ENCODE data around the gene AK5. TPM values are rescaled to one million over a fixed set of nuclear protein-coding genes. Genes with fewer than 3 reads are reported as not detected.

Gene AK5
- total and polyA plus RNA-seq, 3 experiments from 2014 or later: 0.46 to 3.4 (median 1.1) TPM

DNA sequence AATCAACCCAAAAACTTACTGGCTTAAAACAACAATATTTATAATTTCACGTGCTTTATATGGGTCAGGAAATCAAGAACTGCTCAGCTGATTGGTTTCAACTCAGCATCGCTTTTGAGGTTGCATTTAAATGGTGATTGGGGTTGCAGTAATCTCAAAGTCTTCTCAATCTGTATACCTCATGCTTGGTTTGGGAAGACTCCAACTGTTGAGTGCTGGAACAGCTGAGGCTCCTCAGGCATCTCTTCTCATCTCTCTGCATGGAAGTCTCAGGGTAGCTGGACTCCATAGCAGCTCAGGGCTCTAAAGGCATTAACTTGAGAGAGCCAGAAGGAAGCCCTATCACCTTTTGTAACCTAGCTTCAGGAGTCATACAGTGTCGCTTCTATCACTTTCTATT lies 35.1 kb downstream of the AK5 start:
- peaks cover 0 to 7% (median 3%) of the 10 kb centered on the region in 3 donors for H3K36me3 Mint-ChIP-seq
- no peak overlapping the region for H3K27ac Mint-ChIP-seq
- H3K9me3 ChIP-seq (ENCODE audit: low read length): no peaks in the 10 kb centered on the region
- no peak overlapping the region for H3K4me3 ChIP-seq (ENCODE audit: low read length)
- H3K4me1 ChIP-seq (ENCODE audit: insufficient read depth, low read length): peaks cover 9% of the 10 kb centered on the region
- peaks cover 3 to 6% (median 4%) of the 10 kb centered on the region in 3 donors for H3K4me1 Mint-ChIP-seq
- H3K27me3 Mint-ChIP-seq: peaks cover 8 to 24% of the 10 kb centered on the region in 2 donors
- no peaks in the 10 kb centered on the region for H3K27me3 ChIP-seq (ENCODE audit: insufficient read depth, low read length, poor library complexity, severe bottlenecking)
- POLR2A ChIA-PET: no interaction called here
- CTCF ChIA-PET: no interaction called here
- no peaks in the 10 kb centered on the region for H3K36me3 ChIP-seq (ENCODE audit: insufficient read depth, low read length)
- no peak overlapping the region for H3K4me3 Mint-ChIP-seq
- no peak for DNase-seq
- H3K27ac ChIP-seq (ENCODE audit: low read depth, low read length): no peak overlapping the region
- peaks cover 0 to 1% (median 0%) of the 10 kb centered on the region in 5 donors for H3K9me3 Mint-ChIP-seq

DNA sequence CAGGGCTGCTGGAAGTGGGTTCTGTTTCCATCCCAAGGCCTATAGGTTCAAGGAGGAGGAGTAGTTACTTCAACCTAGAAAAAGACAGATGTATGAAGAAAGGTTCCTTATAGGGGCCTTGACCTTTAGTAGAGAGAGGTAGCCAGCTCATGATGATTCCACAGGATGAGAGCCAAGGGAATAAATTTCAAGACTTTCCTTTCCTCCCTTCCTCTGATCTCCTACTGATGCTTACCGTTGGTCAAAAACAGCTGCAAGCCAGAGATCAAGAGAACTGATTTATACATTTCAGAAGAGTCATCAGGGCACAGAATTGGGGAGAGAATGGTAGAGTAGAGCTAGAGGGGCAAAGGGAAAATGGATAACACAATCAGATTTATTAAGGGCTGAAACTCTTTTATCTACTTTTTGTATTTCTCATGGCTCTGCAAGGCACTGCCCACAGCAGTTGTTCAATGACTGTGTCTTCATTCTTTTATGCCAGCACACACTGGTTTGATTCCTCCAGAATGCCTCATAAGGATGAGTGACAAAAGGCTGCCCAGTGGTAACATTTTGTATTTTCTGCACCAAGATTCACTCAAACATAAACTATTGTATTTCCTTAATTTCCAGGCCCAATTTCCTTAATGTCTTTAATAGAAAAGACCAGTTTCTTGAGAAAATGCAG lies 37.4 kb downstream of the AK5 start:
- CTCF ChIA-PET: no interaction called here
- no peaks in the 10 kb centered on the region for H3K36me3 ChIP-seq (ENCODE audit: insufficient read depth, low read length)
- peaks cover 0 to 4% (median 0%) of the 10 kb centered on the region in 3 donors for H3K4me1 Mint-ChIP-seq
- H3K4me1 ChIP-seq (ENCODE audit: insufficient read depth, low read length): no peaks in the 10 kb centered on the region
- no peaks in the 10 kb centered on the region for H3K27me3 ChIP-seq (ENCODE audit: insufficient read depth, low read length, poor library complexity, severe bottlenecking)
- DNase-seq: no peak
- H3K36me3 Mint-ChIP-seq: peaks cover 0 to 7% (median 3%) of the 10 kb centered on the region in 3 donors
- H3K27me3 Mint-ChIP-seq: peaks cover 8 to 22% of the 10 kb centered on the region in 2 donors
- POLR2A ChIA-PET: no interaction called here
- peaks cover 0 to 1% (median 0%) of the 10 kb centered on the region in 5 donors for H3K9me3 Mint-ChIP-seq
- no peaks in the 10 kb centered on the region for H3K9me3 ChIP-seq (ENCODE audit: low read length)
- no peak overlapping the region for H3K27ac Mint-ChIP-seq
- H3K27ac ChIP-seq (ENCODE audit: low read depth, low read length): no peak overlapping the region
- H3K4me3 Mint-ChIP-seq: no peak overlapping the region
- no peak overlapping the region for H3K4me3 ChIP-seq (ENCODE audit: low read length)

DNA sequence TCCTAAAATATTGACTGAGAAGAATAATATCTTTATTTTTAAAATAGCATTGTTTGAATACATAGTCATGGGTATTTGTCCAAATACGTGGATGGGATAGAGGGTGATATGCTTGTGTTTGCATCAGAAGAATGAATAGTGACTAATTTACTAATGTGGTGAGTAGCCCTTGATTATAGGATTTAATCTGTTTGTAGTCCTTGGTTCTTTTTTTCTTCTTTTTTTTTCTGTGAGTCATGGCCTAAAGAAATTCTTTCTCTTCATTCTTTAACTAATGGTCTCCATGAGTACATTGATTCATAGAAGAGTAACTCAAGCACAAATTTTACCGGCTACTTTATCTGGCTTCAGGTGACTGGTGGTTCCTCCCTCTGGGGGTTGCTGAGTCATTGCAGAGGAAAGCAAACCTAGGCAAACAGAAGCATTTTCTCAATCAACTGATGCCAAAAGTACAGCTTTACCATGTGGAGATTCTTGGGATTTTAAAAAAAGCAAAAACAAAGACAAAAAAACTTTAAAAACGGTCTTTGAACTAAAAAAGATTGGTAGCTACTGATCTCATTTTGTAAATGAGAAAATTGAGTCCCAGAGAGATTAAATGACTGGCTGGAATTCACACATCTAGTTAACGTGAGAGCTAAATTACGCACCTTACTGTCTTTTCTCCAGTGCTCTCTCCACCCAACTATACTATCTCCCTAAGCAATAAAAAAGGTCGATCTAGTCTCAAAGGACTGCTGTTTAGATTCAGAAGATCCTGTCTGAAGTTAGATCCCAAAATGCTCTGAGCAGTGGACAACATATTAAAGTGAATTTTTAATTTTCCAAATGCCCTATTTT lies 40.5 kb downstream of the AK5 start:
- peaks cover 0 to 1% (median 0%) of the 10 kb centered on the region in 5 donors for H3K9me3 Mint-ChIP-seq
- Histone ChIP-seq H3K36me3 (ENCODE audit: insufficient read depth, low read length) (no peaks in the 10 kb centered on the region), H3K4me3 (ENCODE audit: low read length) (no peak overlapping the region), H3K27ac (ENCODE audit: low read depth, low read length) (no peak overlapping the region), H3K4me1 (ENCODE audit: insufficient read depth, low read length) (no peaks in the 10 kb centered on the region), H3K27me3 (ENCODE audit: insufficient read depth, low read length, poor library complexity, severe bottlenecking) (no peaks in the 10 kb centered on the region), H3K9me3 (ENCODE audit: low read length) (no peaks in the 10 kb centered on the region)
- POLR2A ChIA-PET: no interaction called here
- peaks cover 0 to 3% (median 3%) of the 10 kb centered on the region in 3 donors for H3K36me3 Mint-ChIP-seq
- peaks cover 8 to 27% of the 10 kb centered on the region in 2 donors for H3K27me3 Mint-ChIP-seq
- H3K4me3 Mint-ChIP-seq: no peak overlapping the region
- DNase-seq: no peak
- H3K4me1 Mint-ChIP-seq: peaks cover 0 to 4% (median 0%) of the 10 kb centered on the region in 3 donors
- no peak overlapping the region for H3K27ac Mint-ChIP-seq
- CTCF ChIA-PET: no interaction called here

DNA sequence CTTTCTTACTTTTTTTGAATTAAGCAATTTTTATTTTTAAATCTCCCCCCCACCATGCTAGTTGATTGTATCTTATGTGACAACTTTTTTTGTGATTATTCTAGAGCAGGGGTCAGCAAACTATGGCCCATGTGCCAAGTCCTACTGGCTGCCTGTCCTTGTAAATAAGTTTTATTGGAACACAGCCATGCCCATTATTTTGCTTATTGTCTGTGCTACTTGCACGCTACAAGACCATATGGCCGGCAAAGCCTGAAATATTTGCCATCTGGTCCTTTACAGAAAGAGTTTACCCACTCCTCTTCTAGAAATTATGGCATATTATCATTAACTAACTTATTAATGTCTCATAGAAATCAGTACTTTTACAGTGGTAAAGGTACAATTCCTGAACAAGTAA lies 51.7 kb downstream of the AK5 start:
- H3K27ac ChIP-seq (ENCODE audit: low read depth, low read length): no peak overlapping the region
- no peaks in the 10 kb centered on the region for H3K9me3 ChIP-seq (ENCODE audit: low read length)
- peak overlapping the region in 1 of 8 donors; percentile 73 for H3K27ac Mint-ChIP-seq
- peaks cover 0 to 13% (median 6%) of the 10 kb centered on the region in 5 donors for H3K9me3 Mint-ChIP-seq
- no peak overlapping the region for H3K4me3 Mint-ChIP-seq
- no peak for DNase-seq
- no peaks in the 10 kb centered on the region for H3K27me3 ChIP-seq (ENCODE audit: insufficient read depth, low read length, poor library complexity, severe bottlenecking)
- H3K4me1 Mint-ChIP-seq: peaks cover 4 to 5% (median 4%) of the 10 kb centered on the region in 3 donors
- CTCF ChIA-PET: no interaction called here
- POLR2A ChIA-PET: no interaction called here
- H3K27me3 Mint-ChIP-seq: peaks cover 6 to 12% of the 10 kb centered on the region in 2 donors
- no peak overlapping the region for H3K4me3 ChIP-seq (ENCODE audit: low read length)
- no peaks in the 10 kb centered on the region for H3K36me3 ChIP-seq (ENCODE audit: insufficient read depth, low read length)
- H3K36me3 Mint-ChIP-seq: peaks cover 0 to 16% (median 0%) of the 10 kb centered on the region in 3 donors
- H3K4me1 ChIP-seq (ENCODE audit: insufficient read depth, low read length): peaks cover 4% of the 10 kb centered on the region

DNA sequence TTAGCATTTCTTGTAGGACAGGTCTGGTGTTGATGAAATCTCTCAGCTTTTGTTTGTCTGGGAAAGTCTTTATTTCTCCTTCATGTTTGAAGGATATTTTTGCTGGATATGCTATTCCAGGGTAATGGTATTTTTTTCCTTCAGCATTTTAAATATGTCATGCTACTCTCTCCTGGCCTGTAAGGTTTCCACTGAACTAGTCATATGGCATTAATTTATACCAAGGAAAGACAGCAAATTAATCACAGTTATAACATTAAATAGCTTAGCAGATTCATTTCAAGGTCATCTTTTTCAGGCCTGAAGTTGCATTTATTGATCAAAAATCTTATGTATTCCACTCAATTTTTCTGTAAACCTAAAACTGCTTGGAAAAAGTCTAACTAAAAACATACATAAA lies 54.9 kb downstream of the AK5 start:
- Histone ChIP-seq H3K27ac (ENCODE audit: low read depth, low read length) (no peak overlapping the region), H3K4me1 (ENCODE audit: insufficient read depth, low read length) (no peaks in the 10 kb centered on the region), H3K36me3 (ENCODE audit: insufficient read depth, low read length) (no peaks in the 10 kb centered on the region), H3K4me3 (ENCODE audit: low read length) (no peak overlapping the region), H3K9me3 (ENCODE audit: low read length) (no peaks in the 10 kb centered on the region), H3K27me3 (ENCODE audit: insufficient read depth, low read length, poor library complexity, severe bottlenecking) (no peaks in the 10 kb centered on the region)
- H3K36me3 Mint-ChIP-seq: peaks cover 0 to 16% (median 3%) of the 10 kb centered on the region in 3 donors
- no peak overlapping the region for H3K27ac Mint-ChIP-seq
- H3K27me3 Mint-ChIP-seq: peaks cover 6 to 8% of the 10 kb centered on the region in 2 donors
- DNase-seq: no peak
- peaks cover 0 to 13% (median 6%) of the 10 kb centered on the region in 5 donors for H3K9me3 Mint-ChIP-seq
- no peaks in the 10 kb centered on the region for H3K4me1 Mint-ChIP-seq
- ChIA-PET CTCF (no interaction called here), POLR2A (interaction anchor here (0.6 kb wide), 1 partner anchor 12 kb away, joined by 3 read pairs; no protein-coding TSS in a partner anchor)
- H3K4me3 Mint-ChIP-seq: no peak overlapping the region

DNA sequence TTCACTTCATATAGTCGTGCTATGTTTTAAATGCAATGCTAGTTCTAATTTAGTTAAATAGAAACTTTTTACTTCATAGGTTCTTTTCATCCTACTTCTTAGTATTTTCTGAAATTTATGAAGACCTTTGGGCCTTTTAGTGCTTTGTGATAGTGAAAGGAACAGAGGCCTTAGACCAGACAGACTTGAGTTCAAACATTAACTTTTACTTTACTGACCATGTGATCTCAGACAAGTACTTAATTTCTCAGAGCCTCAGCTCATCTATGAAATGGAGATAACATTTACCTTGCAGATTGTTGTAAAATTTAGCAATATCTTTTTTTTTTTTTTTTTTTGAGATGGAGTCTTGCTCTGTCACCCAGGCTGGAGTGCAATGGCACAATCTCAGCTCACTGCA lies 57.5 kb downstream of the AK5 start:
- no peak overlapping the region for H3K27ac Mint-ChIP-seq
- peaks cover 5 to 18% of the 10 kb centered on the region in 2 donors for H3K27me3 Mint-ChIP-seq
- H3K9me3 Mint-ChIP-seq: peaks cover 0 to 6% (median 3%) of the 10 kb centered on the region in 5 donors
- H3K4me1 ChIP-seq (ENCODE audit: insufficient read depth, low read length): no peaks in the 10 kb centered on the region
- no peaks in the 10 kb centered on the region for H3K9me3 ChIP-seq (ENCODE audit: low read length)
- H3K4me1 Mint-ChIP-seq: no peaks in the 10 kb centered on the region
- ChIA-PET CTCF (no interaction called here), POLR2A (no interaction called here)
- H3K4me3 Mint-ChIP-seq: no peak overlapping the region
- no peaks in the 10 kb centered on the region for H3K27me3 ChIP-seq (ENCODE audit: insufficient read depth, low read length, poor library complexity, severe bottlenecking)
- H3K36me3 Mint-ChIP-seq: peaks cover 0 to 9% (median 3%) of the 10 kb centered on the region in 3 donors
- H3K36me3 ChIP-seq (ENCODE audit: insufficient read depth, low read length): no peaks in the 10 kb centered on the region
- no peak overlapping the region for H3K27ac ChIP-seq (ENCODE audit: low read depth, low read length)
- H3K4me3 ChIP-seq (ENCODE audit: low read length): no peak overlapping the region
- no peak for DNase-seq

DNA sequence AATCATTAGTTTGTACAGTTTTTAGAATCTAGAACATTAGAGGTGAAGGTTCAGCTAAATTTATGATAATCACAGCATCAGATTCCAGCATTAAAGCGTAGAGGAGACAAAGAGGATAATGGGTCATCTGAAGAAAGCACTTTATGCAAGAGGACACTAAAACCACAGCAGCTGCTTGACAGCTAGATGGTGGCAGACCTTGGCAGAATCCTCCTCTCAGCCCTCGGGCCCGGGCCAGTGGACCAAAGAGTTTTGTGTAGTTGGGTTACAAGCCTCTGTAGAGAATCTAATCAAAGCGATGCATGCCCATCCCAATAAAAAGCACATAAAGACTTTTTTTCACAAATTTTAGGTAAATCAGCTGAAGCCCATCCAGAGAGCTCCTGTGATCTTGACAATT lies 59.4 kb downstream of the AK5 start:
- Mint-ChIP-seq H3K4me1 (no peaks in the 10 kb centered on the region), H3K9me3 (no peaks in the 10 kb centered on the region), H3K4me3 (no peak overlapping the region), H3K36me3 (peaks cover 0 to 3% (median 0%) of the 10 kb centered on the region in 3 donors), H3K27ac (no peak overlapping the region), H3K27me3 (peaks cover 6 to 19% of the 10 kb centered on the region in 2 donors)
- H3K27me3 ChIP-seq (ENCODE audit: insufficient read depth, low read length, poor library complexity, severe bottlenecking): no peaks in the 10 kb centered on the region
- no peak for DNase-seq
- no peaks in the 10 kb centered on the region for H3K4me1 ChIP-seq (ENCODE audit: insufficient read depth, low read length)
- H3K4me3 ChIP-seq (ENCODE audit: low read length): no peak overlapping the region
- H3K9me3 ChIP-seq (ENCODE audit: low read length): no peaks in the 10 kb centered on the region
- no peak overlapping the region for H3K27ac ChIP-seq (ENCODE audit: low read depth, low read length)
- CTCF ChIA-PET: no interaction called here
- POLR2A ChIA-PET: no interaction called here
- H3K36me3 ChIP-seq (ENCODE audit: insufficient read depth, low read length): no peaks in the 10 kb centered on the region

DNA sequence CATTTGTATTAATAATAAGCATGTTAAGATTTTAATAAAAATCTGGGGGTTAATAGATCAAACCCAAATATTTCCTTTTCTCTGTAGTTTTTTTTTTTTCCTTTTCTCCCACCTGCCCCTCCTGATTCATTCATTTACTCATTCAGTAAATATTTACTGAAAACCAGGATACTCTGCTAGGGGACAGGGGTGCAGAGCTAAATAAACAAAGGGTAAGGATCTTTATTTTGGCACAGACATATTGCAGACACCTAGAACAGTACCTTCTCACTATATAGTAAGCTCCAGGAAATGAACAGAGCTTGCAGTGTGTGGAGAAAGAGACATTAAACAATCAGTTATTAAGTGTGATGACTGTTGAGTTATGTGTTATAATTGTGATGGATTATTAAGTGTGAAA lies 60.9 kb downstream of the AK5 start:
- DNase-seq: no peak
- no peaks in the 10 kb centered on the region for H3K36me3 ChIP-seq (ENCODE audit: insufficient read depth, low read length)
- Mint-ChIP-seq H3K27me3 (peaks cover 6 to 19% of the 10 kb centered on the region in 2 donors), H3K4me1 (peaks cover 3 to 4% (median 3%) of the 10 kb centered on the region in 3 donors), H3K4me3 (no peak overlapping the region), H3K9me3 (no peaks in the 10 kb centered on the region), H3K36me3 (peaks cover 0 to 3% (median 0%) of the 10 kb centered on the region in 3 donors), H3K27ac (no peak overlapping the region)
- ChIA-PET POLR2A (no interaction called here), CTCF (no interaction called here)
- peaks cover 6% of the 10 kb centered on the region for H3K4me1 ChIP-seq (ENCODE audit: insufficient read depth, low read length)
- no peaks in the 10 kb centered on the region for H3K9me3 ChIP-seq (ENCODE audit: low read length)
- H3K27ac ChIP-seq (ENCODE audit: low read depth, low read length): no peak overlapping the region
- H3K27me3 ChIP-seq (ENCODE audit: insufficient read depth, low read length, poor library complexity, severe bottlenecking): no peaks in the 10 kb centered on the region
- no peak overlapping the region for H3K4me3 ChIP-seq (ENCODE audit: low read length)

Data from CD8-positive, alpha-beta memory T cell (primary cell).